HG03575 (cell line): ENCODE data around the gene NRXN2.

ENCODE experiments used
- ATAC-seq: cut with Tn5 transposase; IDR thresholded peaks from one replicate; pipeline ENCODE4 v1.9.1; 2021; ENCODE audit not compliant: unreplicated experiment, insufficient number of reproducible peaks, low FRiP score; ENCODE audit errors: extremely low read depth

The NRXN2 gene

GRCh38 chr11:64745521-64746328, 22.7 kb upstream of the NRXN2 start:
- ATAC-seq = no peak

- no peak for ATAC-seq
Measured at GRCh38 chr11:64745189-64745520, 22.2 kb upstream of the NRXN2 start.

GRCh38 chr11:64744544-64745188, 21.7 kb upstream of the NRXN2 start:
- ATAC-seq = no peak

GRCh38 chr11:64743591-64744543, 20.9 kb upstream of the NRXN2 start, which contains the start of gene RASGRP2:
TSS of gene RASGRP2 (minus strand) at chr11:64744142. CDS start at chr11:64742866, 1,276 bp downstream.
- no peak for ATAC-seq

GRCh38 chr11:64742889-64743590, 20.0 kb upstream of the NRXN2 start:
- ATAC-seq = no peak

- no peak for ATAC-seq
Measured at GRCh38 chr11:64742087-64742888, 19.3 kb upstream of the NRXN2 start.

- no peak for ATAC-seq
Measured at GRCh38 chr11:64741375-64742086, 18.5 kb upstream of the NRXN2 start.

GRCh38 chr11:64739871-64740270, 16.9 kb upstream of the NRXN2 start:
- ATAC-seq = no peak

- ATAC-seq = no peak
Measured at GRCh38 chr11:64736654-64737053, 13.7 kb upstream of the NRXN2 start.

GRCh38 chr11:64735725-64736259, 12.8 kb upstream of the NRXN2 start:
- no peak for ATAC-seq

GRCh38 chr11:64734811-64735724, 12.1 kb upstream of the NRXN2 start:
- no peak for ATAC-seq

GRCh38 chr11:64731601-64732000, 8.6 kb upstream of the NRXN2 start:
- no peak for ATAC-seq

- ATAC-seq = no peak
Measured at GRCh38 chr11:64729851-64730382, 6.9 kb upstream of the NRXN2 start.

GRCh38 chr11:64728757-64729365, 5.9 kb upstream of the NRXN2 start:
- no peak for ATAC-seq

- ATAC-seq = no peak
Measured at GRCh38 chr11:64726867-64727530, 4.0 kb upstream of the NRXN2 start.
